GM19467 (cell line): ENCODE results near the gene DRICH1.
"Not testable (repeated sequence)": the region's sequence is repeated elsewhere in the genome, so short reads cannot be mapped to it uniquely, and the experiment has no call there.

Experiments
- ATAC-seq: cut with Tn5 transposase; IDR thresholded peaks from one replicate; pipeline ENCODE4 v1.9.1; 2021; ENCODE audit warnings: mild to moderate bottlenecking, moderate library complexity; ENCODE audit not compliant: unreplicated experiment

Gene DRICH1

DNA sequence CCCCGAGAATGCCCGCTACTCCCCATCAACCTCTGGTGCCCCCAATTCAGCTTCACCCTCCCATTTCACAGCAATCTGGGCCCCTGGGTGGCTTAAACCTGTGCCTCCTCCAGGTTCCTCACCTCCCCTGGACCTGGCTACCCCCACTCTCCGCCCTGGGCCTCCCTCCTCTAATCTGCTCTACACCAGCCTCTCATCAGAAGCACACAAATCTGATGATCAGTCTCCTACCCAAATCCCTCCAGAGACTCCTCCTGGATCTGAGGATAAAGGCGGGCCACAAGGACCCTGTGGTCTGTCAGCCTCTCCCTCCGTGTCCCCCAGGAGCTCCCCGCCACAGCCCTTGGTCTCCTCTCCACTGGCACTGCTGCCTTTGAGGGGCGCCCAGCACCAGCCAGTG, 28.9 kb downstream of the DRICH1 start:
- ATAC-seq = no peak

DNA sequence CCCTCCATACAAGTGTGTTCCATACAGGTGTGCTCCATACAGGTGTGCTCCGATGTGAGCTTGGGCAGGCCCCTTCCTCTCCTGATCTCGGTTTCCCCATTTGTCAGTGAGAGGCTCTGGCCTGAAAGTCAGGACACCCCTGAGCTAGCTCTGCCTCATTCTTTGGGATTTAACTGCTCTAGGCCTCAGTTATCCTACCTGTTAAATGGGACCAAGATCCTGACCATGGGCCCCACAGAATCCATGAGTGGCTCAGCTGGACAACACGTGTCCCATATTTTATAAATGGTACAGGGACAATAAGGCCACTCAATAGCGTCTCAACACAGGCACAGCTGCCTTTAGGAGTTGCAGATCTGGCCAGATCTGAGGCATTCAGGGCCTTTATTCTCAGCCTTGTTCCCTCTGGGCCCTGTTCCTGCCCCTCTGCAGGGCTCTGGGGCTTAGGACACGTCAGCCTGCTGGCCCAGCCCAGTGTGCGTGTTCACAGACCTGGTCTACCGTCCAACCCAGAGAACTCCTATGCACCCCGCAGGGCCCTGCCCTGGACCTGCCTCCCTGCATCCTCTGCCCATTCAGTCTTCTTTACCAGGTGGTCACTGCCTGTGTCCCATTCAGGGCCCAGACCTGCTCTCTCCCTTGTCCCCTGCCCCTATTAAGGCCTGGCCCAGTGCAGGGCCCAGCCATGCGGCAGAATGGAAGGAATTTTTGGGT, 33.2 kb downstream of the DRICH1 start:
- ATAC-seq = no peak

DNA sequence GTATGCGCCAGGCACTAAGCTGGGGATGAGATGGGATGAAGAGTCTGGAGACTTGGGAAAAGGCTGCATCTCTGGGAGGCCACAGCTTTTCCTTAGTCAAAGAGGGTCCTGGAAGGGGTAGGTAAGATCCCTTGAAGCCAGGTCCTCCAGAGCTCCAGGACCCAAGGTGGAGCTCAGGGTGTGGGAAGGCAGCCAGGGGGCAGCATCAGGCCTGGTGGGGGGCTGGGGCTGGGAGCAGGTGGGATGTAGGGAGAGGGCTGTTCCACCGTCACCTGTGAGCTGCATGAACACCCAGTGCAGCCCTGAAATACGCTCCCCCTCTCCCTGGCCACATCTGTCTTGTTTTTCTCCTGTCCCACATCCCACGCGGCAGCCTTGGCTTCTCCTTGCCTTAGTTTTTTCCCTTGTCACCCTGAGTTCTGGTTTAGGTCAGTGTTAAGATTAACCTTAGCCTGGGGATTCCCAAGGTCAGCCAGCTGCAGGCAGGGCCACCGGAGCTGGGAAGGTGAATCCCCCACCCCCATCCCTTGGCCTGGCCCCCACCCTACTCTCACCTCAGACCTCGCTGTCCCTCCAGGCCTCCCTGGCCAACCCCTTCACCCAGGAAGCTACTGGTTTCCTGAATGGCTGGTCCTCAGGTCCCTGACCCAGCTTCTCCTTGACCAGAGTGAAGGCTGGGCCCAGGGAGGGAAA, 34.4 kb downstream of the DRICH1 start:
- ATAC-seq = not testable (repeated sequence)

DNA sequence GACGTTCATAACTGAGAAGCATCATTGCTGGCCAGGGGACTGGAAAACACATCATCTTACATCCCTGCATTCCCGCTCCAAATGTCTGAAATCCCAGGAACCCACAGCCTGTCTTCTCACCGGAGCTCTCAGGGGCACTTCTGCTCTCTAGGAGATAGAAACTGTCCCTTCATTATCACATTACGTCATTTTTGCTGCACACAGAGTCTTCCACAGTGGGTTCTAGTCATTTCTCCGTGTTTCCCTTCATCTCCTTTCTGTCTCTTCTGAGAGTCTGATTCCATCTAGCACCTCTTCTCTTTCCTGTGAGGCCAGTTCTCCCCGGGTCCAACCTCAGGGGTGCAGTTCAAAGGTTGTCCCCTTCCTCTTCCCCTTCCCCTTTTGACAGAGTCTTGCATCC, 36.2 kb downstream of the DRICH1 start:
- not testable (repeated sequence) for ATAC-seq

DNA sequence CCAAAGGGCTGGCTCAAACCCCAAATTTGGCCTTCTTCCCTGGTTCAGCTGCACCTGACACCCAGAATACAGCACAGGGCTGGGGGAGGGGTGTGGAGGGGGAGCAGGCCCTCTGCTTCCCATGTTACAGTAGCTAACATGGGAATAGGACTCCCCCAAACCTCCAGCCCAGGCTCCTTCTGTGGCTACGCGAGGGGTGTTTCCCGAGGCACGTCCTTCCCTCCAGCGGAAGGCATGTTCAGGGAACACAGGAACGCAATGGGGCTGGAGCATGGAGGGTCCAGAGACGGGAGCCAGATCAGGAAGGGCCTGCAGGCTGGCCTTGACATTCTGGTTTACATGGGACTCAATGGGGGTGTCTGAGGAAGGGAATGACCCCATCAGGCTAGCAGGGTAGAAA, 40.3 kb downstream of the DRICH1 start:
- no peak for ATAC-seq

DNA sequence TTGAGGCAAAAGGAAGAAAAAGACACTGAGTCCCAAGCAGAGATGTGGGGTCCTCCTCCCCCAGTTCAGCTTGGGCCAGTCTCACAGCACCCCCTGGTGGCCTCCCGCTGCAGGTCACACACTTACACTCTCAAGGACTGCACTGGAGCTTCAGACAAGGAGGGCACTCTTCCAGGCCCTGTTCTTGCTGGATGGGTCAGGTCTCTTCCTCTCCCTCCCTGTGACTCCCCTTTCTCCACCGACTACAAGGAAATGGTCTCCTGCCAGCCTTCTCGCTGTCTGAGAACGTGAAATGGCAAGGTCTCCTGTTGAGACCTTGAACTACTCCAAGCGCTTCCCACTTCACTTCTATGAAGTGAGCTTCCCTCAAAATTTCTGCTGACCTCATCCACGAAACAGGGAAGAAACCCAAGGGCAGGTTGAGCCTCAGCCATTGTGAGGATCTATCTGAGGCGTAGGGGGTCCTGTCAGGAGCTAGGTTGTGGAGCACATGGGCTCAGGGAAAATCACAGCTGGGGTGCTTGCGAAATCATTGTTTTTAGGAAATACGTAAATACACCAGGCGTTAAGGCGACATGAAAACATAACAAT, 40.8 kb downstream of the DRICH1 start:
- ATAC-seq = no peak

DNA sequence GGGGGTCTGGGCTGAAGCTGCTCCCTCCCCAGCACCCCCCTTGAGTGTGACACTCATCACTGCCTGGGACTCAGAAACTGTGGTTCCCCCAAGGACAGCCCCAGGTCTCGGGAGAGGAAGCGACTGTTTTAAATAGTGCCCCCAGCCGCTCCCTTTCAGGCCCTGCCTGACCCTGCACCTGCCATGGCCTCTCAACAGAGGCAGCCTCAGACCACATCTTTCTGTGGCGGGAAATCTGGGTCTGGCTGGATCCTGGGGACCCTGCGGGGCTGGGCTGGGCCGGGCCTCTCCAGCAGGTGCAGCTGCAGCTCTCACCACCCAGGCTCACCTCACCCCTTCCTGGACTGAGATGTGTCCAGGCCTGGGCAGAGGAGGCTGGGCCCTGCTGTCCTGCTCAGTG, 48.3 kb downstream of the DRICH1 start:
- no peak for ATAC-seq

DNA sequence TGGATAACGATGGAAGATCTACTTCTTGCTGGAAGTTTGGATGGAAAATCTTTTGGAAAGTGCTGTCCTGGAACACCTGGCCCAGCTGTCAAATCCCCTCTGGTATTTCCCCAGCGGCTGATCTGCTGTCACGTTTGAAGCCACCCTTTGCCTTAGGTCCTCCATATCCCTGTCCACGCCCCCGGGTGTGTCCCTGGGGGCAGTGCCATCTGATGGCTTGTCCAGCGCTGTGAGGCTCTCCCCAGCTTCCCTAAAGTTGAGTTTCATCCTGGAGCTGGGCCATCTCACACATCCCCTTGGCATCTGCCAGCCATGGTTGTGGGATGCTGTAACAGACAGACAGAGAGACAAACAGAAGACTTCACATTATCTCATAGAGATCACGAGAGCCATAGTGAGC, 49.0 kb downstream of the DRICH1 start:
- no peak for ATAC-seq

DNA sequence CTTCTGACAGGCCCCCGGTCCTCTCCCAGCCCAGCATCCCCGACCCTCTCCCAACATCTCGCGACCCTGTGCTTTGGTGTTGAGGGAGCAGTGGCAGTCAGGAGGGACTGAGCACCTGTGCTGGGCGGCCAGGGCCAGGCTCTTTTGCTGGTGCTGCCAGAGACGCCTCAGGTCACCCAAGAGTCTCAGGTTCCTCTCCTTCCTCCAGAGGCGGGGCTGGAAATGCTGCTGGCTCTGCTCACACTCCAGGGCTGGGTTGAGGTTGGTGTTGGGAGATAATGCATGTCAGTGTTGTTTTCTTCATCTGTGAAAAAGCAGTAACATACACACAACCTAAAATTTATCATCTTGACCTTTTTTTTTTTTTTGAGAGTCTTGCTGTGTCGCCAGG, 50.9 kb downstream of the DRICH1 start:
- no peak for ATAC-seq

DNA sequence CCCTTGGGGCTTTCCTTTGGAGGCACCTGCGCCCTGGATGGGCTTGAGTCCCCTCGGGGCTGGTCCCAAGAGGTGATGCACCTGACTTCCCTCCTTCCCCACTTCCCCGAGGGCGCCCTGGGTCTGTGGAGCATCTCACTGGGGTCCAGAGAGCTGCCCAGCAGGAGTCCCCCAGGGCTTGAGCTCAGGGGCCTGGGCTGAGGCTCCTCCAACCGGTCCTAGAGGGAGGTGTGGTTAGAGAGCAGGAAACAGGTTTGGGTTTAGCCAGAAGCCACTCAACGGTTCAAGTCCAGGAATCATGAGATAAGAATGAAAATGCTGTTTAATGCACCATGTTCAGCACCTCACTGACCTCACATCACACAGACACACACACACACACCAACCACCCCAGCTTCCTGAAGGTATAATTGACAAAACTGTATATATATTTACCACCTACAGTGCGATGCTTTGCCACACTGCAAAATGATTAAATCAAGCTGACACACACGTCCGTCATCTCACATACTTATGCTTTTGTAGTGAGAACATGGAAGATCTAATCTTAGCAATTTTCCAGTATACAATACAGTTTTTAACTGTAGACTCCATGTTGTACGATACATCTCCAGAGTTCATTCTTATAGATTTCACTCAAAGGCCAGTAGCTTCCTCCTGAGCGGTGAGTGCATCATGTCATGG, 51.4 kb downstream of the DRICH1 start:
- no peak for ATAC-seq

DNA sequence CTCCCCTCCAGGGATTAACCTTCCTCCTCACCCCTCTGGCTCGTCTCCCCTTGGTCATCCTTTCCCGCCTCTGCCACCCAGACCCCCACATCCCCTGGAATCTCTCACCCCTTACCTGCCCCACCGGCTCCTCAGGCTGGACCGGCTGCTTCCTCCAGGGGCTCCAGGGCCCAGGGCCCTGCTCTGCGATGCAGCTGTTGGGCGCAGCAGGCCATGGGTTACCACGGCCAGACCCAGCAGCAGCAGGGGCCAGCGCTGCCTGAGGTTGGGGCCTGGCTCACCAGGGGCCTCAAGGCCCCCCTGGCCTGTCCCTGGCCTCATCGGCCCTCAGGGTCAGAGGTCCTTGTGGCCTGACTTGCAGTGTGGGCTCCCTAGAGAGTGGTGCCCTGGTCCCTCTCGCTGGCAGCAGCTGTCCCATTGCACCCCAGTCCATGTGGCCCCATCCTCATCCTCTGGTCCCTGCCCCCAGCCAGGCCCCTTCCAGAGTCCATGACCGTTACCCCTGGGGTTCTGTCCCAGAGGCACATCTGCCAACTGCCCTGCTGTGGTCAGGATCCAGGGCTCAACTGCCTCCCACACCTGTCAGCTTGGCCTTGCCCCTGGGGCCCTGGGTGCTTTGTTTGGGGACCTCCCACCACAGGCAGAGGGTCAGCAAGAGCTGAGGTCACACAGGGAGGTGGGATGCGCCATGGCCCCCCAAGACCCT, 52.1 kb downstream of the DRICH1 start, which contains the start of gene IGLL1:
Gene IGLL1 (minus strand): TSS at position 421 of the 706 bp plus-strand sequence. CDS start 100 bp downstream, at position 321.
- ATAC-seq = no peak

DNA sequence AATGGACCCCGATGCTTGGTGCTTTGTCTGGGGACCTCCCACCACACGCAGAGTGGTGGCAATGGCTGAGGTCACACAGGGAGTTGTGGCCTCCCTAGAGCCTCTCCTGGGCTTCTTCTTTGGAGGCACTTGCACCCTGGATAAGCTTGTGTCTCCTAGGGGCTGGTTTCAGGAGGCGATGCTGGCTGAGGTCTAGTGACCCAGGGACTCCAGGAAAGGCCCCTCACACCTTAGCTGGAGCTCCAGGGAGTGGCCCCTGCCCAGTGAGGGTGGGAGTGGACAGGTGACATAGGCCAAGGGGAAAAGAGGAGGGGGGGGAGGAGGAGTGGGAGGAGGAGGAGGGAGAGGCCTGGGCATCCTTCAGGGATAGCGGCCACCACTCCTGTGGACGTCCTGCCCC, 52.8 kb downstream of the DRICH1 start:
- no peak for ATAC-seq

DNA sequence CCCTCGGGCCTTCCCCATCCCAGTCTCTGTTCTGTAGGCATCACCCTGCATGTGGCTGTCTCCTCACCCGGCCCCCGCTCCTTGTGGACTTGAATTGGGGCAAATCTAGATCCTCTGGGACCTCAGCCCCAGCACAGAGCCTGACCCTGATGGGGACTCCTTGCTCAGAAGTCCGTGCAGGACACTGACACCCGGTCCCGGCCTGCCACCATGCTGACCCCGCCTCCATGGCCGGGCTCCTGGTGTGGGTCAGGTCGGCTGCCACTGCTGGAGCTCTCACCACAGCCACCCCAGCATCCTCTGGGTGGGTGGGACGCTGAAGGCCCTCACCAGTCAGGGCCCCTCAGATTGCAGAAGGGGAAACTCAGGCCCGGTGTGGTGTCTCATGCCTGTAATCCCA, 53.8 kb downstream of the DRICH1 start:
- ATAC-seq = no peak

DNA sequence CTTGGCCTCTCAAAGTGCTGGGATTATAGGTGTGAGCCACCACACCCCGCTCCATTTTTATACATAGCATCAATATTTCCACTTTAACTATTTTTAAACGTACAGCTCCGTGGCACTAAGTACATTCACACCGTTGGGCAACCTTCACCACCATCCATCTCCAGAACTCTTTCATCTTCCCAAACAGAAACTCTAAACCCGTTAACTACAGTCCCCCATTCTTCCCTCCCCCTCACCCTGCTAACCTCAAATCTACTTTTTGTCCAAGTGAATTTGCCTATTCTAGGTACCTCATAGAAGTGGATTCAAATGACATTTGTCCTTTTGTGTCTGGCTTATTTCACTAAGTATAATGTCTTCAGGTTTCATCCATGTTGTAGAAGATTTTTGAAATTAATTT, 55.4 kb downstream of the DRICH1 start:
- no peak for ATAC-seq

DNA sequence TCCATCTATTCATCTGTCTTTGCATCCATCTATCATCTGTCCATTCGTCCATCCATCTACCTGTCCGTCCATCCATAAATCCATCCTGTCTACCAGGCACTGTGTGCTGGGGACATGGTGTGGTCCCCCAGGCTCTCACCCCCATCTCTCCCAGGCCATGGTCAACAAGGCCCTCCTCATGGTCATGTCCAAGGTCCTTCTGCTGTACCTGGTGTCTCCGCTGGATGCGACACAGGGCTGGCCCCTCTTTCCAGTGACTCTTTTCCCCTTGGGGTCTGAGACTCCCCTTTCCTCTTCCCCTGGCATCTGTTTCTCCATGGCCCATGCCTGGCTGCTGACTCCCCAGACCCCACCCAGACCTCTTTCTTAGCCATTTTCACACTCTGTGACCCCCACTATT, 56.5 kb downstream of the DRICH1 start:
- ATAC-seq = no peak

DNA sequence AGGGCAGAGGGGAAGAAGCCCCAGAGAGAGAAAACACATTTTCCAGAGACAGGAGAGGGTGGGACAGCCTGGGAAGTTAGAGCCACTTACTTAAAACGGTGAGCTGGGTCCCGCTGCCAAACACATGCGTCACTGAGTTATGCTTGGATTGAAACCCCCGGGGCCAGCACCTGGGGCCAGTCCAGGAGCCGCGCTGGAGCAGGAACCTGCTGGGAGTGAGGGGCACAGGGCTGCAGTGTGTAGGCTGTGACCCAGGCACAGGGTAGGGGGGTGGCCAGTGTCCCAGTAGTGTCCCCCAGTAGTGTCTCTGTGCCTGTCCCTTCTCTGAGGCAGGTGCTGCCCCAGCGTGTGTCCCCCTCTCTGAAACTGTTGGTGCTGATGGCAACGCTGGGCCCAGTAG, 57.2 kb downstream of the DRICH1 start:
- no peak for ATAC-seq

DNA sequence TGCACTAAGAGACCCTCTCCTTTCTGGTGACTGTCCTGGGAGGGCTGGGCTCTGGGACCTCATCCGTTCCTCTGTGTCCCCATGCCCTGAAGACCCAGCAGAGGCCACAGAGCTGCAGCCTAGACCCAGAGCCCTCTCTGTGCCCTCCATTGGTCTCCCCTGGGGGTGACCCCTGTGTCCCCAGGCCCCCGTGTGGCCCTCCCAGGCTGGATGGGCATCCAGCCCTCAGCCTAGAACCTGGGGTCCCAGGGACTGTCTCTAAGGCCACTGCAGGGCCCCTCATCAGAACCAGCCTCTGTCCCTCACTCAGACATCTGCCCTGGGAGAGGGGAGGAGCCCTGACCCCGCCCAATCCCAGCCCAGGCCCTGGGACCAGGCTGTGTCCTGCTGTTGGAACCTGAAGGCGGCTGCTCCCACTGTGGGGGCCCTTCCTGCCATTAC, 57.7 kb downstream of the DRICH1 start:
- no peak for ATAC-seq

DNA sequence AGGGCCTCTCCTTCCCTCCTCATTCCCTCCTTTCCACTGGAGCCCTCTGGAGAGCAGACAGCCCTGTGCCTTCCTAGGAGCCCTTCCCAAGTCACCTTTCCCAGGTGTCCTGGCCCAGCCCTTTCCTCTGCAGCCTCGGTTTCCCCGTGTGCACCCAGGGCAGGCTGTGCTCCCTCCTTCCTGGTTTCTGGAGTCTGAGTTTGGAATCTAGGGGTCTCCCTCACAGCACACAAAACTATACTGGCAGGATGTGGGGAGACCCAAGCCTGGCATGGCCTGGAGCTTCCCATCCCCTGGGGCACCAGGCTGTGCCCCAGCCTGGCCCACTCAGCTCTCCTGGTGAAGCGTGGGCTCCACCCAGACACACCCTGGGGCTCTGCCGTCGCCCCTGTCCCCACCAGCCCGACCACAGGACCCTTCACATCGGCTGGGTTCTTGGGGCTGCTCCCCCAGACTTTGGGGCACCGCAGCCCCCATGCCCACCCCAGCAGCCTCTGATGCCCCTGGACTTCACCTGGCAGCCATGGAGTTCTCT, 58.4 kb downstream of the DRICH1 start:
- ATAC-seq = not testable (repeated sequence)

DNA sequence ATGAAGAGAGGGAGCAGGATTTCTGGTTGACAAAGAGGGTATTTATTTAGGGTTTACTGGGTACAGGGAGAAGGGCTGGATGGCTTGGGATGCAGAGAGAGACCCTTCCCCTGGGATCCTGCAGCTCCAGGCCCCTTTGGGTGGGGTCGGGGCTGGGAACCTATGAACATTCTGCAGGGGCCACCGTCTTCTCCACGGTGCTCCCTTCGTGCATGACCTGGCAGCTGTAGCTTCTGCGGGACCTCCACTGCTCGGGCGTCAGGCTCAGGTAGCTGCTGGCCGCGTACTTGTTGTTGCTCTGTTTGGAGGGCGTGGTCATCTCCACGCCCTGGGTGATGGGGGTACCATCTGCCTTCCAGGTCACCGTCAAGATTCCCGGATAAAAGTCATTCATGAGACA, 59.0 kb downstream of the DRICH1 start:
- not testable (repeated sequence) for ATAC-seq

DNA sequence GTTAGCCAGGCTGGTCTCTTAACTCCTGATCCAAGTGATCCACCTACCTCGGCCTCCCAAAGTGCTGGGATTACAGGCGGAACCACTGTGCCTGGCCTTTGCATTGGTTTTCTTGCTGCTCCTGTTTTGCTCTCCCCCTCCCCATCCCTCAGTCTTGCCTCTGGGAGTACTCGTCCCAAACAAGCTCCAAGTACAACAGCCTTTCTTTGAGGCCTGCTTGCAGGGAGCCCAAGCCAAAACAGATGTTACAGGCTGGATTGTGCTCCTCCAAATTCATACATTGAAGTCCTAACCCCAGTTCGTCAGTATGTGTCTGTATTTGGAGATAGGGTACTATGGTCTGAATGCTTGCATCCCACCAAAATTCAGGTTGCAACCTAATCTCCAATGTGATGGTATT, 60.6 kb downstream of the DRICH1 start:
- ATAC-seq = no peak

DNA sequence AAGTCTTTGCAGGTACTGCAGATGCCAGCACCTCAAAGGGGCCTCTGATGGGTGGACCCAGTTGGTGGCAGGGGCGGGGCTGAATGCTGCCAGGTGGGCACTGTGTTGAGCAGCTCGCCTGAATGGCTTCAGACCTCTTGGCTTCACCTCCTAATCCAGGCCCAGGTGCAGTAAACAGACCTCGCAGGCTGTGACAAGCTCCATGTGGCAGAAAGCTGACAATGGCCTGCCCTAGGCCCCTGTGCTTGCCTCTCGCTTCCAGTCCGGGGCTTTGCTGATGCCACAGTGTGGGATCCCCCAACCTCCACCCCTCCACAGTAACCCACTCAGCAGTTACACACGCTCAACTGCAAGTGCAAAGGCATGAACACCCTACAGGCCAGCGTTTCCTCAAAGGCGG, 61.4 kb downstream of the DRICH1 start:
- ATAC-seq = no peak
